ENCODE data around the gene SERPINA10. TPM values are rescaled to one million over a fixed set of nuclear protein-coding genes. Genes with fewer than 3 reads are reported as not detected.
"Not testable (repeated sequence)": the region's sequence is repeated elsewhere in the genome, so short reads cannot be mapped to it uniquely, and the experiment has no call there.

Gene SERPINA10
- total RNA-seq, 4 donors from 2014 or later = 0.24 TPM; not detected in 3

- WGBS = 73% methylated on average over 12 of the region's 12 CpGs
- DNase-seq (ENCODE audit: low spot score in 2 of 2) = no peak
- peaks cover 6% of the 10 kb centered on the region for H3K9me3 ChIP-seq
- no peak overlapping the region for H3K4me3 ChIP-seq
- H3K27ac ChIP-seq = no peak overlapping the region
- H3K36me3 ChIP-seq = no peaks in the 10 kb centered on the region
- no peaks in the 10 kb centered on the region for H3K27me3 ChIP-seq
- TF ChIP-seq CTCF (IDR thresholded peaks at IDR 0.05) = no peak
- TF ChIP-seq POLR2A (IDR thresholded peaks at IDR 0.05) = no peak
- TF ChIP-seq EP300 (IDR thresholded peaks at IDR 0.05) = no peak
- TF ChIP-seq POLR2AphosphoS5 (IDR thresholded peaks at IDR 0.05) = no peak
- H3K4me1 ChIP-seq = no peaks in the 10 kb centered on the region
Observed at GRCh38 chr14:94306047-94306978, 13.2 kb upstream of the SERPINA10 start.

GRCh38 chr14:94305620-94306019, 12.6 kb upstream of the SERPINA10 start:
- TF ChIP-seq POLR2AphosphoS5 (IDR thresholded peaks at IDR 0.05) = no peak
- TF ChIP-seq POLR2A (IDR thresholded peaks at IDR 0.05) = no peak
- no peak for TF ChIP-seq EP300 (IDR thresholded peaks at IDR 0.05)
- TF ChIP-seq CTCF (IDR thresholded peaks at IDR 0.05) = no peak
- no peaks in the 10 kb centered on the region for H3K27me3 ChIP-seq
- H3K36me3 ChIP-seq = no peaks in the 10 kb centered on the region
- no peak overlapping the region for H3K4me3 ChIP-seq
- no peak for DNase-seq (ENCODE audit: low spot score in 2 of 2)
- no peak overlapping the region for H3K27ac ChIP-seq
- no peaks in the 10 kb centered on the region for H3K4me1 ChIP-seq
- H3K9me3 ChIP-seq = peaks cover 6% of the 10 kb centered on the region
- 72% methylated on average over 2 of the region's 2 CpGs for WGBS

- H3K27ac ChIP-seq = no peak overlapping the region
Observed at GRCh38 chr14:94304243-94304642, 11.2 kb upstream of the SERPINA10 start.

GRCh38 chr14:94303111-94303510, 10.0 kb upstream of the SERPINA10 start:
- no peak overlapping the region for H3K27ac ChIP-seq
- H3K4me1 ChIP-seq = no peaks in the 10 kb centered on the region
- H3K4me3 ChIP-seq = no peak overlapping the region
- no peaks in the 10 kb centered on the region for H3K36me3 ChIP-seq
- peaks cover 6% of the 10 kb centered on the region for H3K9me3 ChIP-seq
- 84% methylated on average over 5 of the region's 7 CpGs for WGBS
- H3K27me3 ChIP-seq = no peaks in the 10 kb centered on the region
- TF ChIP-seq CTCF (IDR thresholded peaks at IDR 0.05) = no peak
- no peak for TF ChIP-seq POLR2AphosphoS5 (IDR thresholded peaks at IDR 0.05)
- no peak for TF ChIP-seq POLR2A (IDR thresholded peaks at IDR 0.05)
- no peak for DNase-seq (ENCODE audit: low spot score in 2 of 2)

More at GRCh38 chr14:94304243-94304642, 11.2 kb upstream of the SERPINA10 start:
- DNase-seq (ENCODE audit: low spot score in 2 of 2) = no peak
- peaks cover 6% of the 10 kb centered on the region for H3K9me3 ChIP-seq
- no peak overlapping the region for H3K4me3 ChIP-seq
- no peaks in the 10 kb centered on the region for H3K4me1 ChIP-seq
- TF ChIP-seq CTCF (IDR thresholded peaks at IDR 0.05) (no peak), EP300 (IDR thresholded peaks at IDR 0.05) (no peak), POLR2AphosphoS5 (IDR thresholded peaks at IDR 0.05) (no peak), POLR2A (IDR thresholded peaks at IDR 0.05) (no peak)
- no peaks in the 10 kb centered on the region for H3K36me3 ChIP-seq
- 90% methylated on average over 6 of the region's 6 CpGs for WGBS
- H3K27me3 ChIP-seq = no peaks in the 10 kb centered on the region

- TF ChIP-seq POLR2AphosphoS5 (IDR thresholded peaks at IDR 0.05) (no peak), POLR2A (IDR thresholded peaks at IDR 0.05) (no peak), EP300 (IDR thresholded peaks at IDR 0.05) (no peak), CTCF (IDR thresholded peaks at IDR 0.05) (no peak)
Observed at GRCh38 chr14:94298130-94298529, 5.1 kb upstream of the SERPINA10 start.

GRCh38 chr14:94296181-94296545, 3.1 kb upstream of the SERPINA10 start:
- H3K27ac ChIP-seq; H3K9me3 ChIP-seq; H3K36me3 ChIP-seq; H3K27me3 ChIP-seq; H3K4me1 ChIP-seq; H3K4me3 ChIP-seq; DNase-seq (ENCODE audit: low spot score in 2 of 2): not testable (repeated sequence)
- WGBS = 69% methylated on average over 4 of the region's 4 CpGs

More at GRCh38 chr14:94298130-94298529, 5.1 kb upstream of the SERPINA10 start:
- Histone ChIP-seq H3K4me1 (no peaks in the 10 kb centered on the region), H3K27ac (no peak overlapping the region), H3K27me3 (peaks cover 3% of the 10 kb centered on the region), H3K4me3 (no peak overlapping the region), H3K36me3 (no peaks in the 10 kb centered on the region), H3K9me3 (no peaks in the 10 kb centered on the region)
- 88% methylated on average over 10 of the region's 15 CpGs for WGBS
- no peak for DNase-seq (ENCODE audit: low spot score in 2 of 2)
